Heart left ventricle (tissue), 13 donors: ENCODE measurements around the gene IL7R.

ENCODE experiments used
- POLR2A ChIP-seq, 2 donors: fragments of 450-650 bp; IDR thresholded peaks; one replicate each; pipeline ENCODE4 v1.6.1; 2017; ENCODE audit warnings: antibody characterized with exemption in 2 of 2, mild to moderate bottlenecking in 2 of 2, moderate library complexity in 2 of 2
- TF ChIP-seq, protein P1 (sequence below), 12 donors: fragments of 200-600 bp; sonication (generic) in 4 of 12; IDR thresholded peaks; one replicate each; pipeline versions ENCODE4 v1.5.0 to v1.8.0; 2018 to 2022; ENCODE audit warnings: antibody characterized with exemption in 12 of 12, mild to moderate bottlenecking in 5 of 12
- donor health status: ischemic (EF 13 %, LVEDD 7.1; RV severe dilation, severe dysfunction).
- donor health status: DM: no; HTN: yes; CAD: no.
- donor health status: DM: no; HTN: no; CAD: no.
- donor health status: ischemic (EF 25% LVEDD 6.9; RV normal size, moderate dysfunction).
- donor health status: ischemic (EF 25% LVEDD 5.7; RV mildly dilated, moderate dysfunction).
- donor health status: ischemic (EF 35%, LVEDD 5.7; RV mildly dilated, moderate dysfunction).
- donor health status: nonischemic (EF 11% LVEDD 7.7; RV severe dilation, severe dysfunction).
- donor health status: DM: yes; HTN: yes; CAD: no.
- donor health status: PGD.
- donor health status: ischemic (EF 29% LVEDD 5.4; RV normal size, mild dysfunction).
- donor health status: nonischemic (EF 23%, LVEDD 6.1; RV moderate dilation, normal function).

DNA sequence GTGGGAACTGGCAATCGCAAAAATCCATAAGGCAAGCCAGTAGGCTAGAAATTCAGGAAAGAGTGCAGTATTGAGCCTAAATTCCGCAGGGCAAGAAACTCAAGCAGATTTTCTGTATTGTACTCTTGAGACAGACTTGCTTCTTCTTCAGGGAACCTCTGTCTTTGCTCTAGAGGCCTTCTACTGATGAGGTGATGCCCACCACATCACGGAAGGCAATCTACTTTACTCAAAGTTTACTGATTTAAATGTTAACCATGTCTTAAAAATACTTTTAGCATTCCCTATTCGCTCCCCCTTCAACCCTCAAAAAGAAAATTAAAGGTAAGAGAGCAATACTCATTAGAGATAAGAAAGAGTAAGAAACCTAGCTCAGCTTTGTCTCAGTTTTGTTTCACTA, 11.3 kb downstream of the IL7R start:
- TF ChIP-seq, protein P1, sequence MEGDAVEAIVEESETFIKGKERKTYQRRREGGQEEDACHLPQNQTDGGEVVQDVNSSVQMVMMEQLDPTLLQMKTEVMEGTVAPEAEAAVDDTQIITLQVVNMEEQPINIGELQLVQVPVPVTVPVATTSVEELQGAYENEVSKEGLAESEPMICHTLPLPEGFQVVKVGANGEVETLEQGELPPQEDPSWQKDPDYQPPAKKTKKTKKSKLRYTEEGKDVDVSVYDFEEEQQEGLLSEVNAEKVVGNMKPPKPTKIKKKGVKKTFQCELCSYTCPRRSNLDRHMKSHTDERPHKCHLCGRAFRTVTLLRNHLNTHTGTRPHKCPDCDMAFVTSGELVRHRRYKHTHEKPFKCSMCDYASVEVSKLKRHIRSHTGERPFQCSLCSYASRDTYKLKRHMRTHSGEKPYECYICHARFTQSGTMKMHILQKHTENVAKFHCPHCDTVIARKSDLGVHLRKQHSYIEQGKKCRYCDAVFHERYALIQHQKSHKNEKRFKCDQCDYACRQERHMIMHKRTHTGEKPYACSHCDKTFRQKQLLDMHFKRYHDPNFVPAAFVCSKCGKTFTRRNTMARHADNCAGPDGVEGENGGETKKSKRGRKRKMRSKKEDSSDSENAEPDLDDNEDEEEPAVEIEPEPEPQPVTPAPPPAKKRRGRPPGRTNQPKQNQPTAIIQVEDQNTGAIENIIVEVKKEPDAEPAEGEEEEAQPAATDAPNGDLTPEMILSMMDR (IDR thresholded peaks at IDR 0.05), result no peak
- no peak for TF ChIP-seq POLR2A (IDR thresholded peaks at IDR 0.05)
